OCI-LY1 (cell line): ENCODE results near the gene TRIM61.

Experiments
- CTCF ChIP-seq: fragments of 200-600 bp; sonication (generic), shearing (Covaris generic); IDR thresholded peaks from 2 replicates; pipeline ENCODE4 v1.5.1; 2017; ENCODE audit warnings: mild to moderate bottlenecking, antibody characterized with exemption, low read length, moderate library complexity, mixed read lengths
- EZH2 ChIP-seq: fragments of 200-600 bp; sonication (generic), shearing (Covaris generic); IDR thresholded peaks from 2 replicates; pipeline ENCODE4 v1.8.0; 2017; ENCODE audit warnings: borderline replicate concordance, mixed run types, mild to moderate bottlenecking, antibody characterized with exemption, low read length, moderate library complexity, mixed read lengths

DNA sequence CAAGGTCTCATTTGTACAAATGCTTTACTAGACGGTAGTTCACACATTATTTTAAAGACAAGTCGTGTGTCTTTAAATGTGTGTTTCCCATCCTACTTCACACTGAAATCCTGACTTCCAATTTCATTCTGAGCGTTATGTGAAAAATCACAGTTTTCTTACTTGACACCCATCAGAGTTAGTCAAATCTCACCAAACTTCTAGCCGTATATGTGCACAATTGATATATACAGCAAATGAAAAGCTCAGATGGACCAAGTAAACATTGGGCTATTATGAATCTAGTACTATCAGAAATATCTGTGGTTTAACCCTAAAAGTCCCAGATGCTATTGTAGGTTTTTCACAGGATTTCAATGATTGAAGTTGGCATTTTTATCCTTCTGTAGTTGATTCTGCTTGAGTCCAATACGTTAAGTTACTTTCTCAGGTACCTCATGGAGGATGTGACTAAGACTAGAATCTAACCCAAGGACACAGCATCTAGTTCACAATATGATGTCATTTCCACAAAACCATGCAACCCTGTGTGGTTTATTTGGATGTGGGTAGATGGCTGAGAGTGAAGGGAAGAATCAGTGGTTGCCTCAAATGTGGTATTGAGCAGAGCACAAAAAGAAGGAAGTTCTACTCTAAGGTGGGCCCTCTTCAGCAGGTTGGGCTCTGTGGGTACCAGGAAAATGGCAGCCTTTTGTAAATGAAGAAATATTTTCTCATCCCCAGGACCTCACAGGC lies 32.2 kb upstream of the TRIM61 start:
- TF ChIP-seq CTCF (no peak), EZH2 (no peak)
